ENCODE data around the gene HSD17B3.

DNA sequence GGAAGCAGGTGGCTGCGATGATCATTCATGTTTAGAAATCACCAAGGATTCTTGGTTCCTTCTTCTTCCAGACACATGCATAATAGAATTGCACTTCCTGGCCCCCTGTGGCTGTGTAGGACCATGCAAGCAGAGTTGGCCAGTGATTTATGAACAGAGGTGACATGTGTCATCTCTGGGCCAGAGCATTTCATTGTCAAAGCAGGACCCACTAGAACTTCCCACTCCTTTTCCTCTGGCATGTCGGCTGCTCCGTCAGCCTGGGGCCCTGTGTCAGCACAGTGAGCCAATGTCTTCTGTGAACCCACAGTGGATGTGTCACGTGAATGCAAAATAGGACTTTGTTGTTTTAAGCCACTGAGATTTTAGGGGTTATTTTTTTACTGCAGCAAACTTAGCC is 59.2 kb downstream of the HSD17B3 start:
- TF ChIP-seq, protein P1, sequence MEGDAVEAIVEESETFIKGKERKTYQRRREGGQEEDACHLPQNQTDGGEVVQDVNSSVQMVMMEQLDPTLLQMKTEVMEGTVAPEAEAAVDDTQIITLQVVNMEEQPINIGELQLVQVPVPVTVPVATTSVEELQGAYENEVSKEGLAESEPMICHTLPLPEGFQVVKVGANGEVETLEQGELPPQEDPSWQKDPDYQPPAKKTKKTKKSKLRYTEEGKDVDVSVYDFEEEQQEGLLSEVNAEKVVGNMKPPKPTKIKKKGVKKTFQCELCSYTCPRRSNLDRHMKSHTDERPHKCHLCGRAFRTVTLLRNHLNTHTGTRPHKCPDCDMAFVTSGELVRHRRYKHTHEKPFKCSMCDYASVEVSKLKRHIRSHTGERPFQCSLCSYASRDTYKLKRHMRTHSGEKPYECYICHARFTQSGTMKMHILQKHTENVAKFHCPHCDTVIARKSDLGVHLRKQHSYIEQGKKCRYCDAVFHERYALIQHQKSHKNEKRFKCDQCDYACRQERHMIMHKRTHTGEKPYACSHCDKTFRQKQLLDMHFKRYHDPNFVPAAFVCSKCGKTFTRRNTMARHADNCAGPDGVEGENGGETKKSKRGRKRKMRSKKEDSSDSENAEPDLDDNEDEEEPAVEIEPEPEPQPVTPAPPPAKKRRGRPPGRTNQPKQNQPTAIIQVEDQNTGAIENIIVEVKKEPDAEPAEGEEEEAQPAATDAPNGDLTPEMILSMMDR (conservative IDR thresholded peaks at IDR 0.05), result no peak
- TF ChIP-seq ZFX (IDR thresholded peaks at IDR 0.05), result no peak
